ENCODE data around the gene CACNG3.

Gene CACNG3

GRCh38 chr16:24221219-24221618 is 34.9 kb upstream of the CACNG3 start:
- Histone ChIP-seq H3K4me3 (ENCODE audit: low read length) (no peak overlapping the region), H3K9me2 (replicated peaks; ENCODE audit: control insufficient read depth, low read length) (no peaks in the 10 kb centered on the region), H3K4me1 (ENCODE audit: control insufficient read depth, low read length) (no peaks in the 10 kb centered on the region), H3K36me3 (ENCODE audit: control insufficient read depth, low read length) (no peaks in the 10 kb centered on the region), H3F3A (ENCODE audit: control insufficient read depth, insufficient read depth) (no peaks in the 10 kb centered on the region), H3K9me3 (ENCODE audit: control insufficient read depth, insufficient read depth, low read length) (no peaks in the 10 kb centered on the region), H3K4me2 (ENCODE audit: low read length) (no peak overlapping the region), H3K27ac (ENCODE audit: low read depth, low read length) (no peak overlapping the region), H3K27me3 (ENCODE audit: control insufficient read depth, low read length) (no peaks in the 10 kb centered on the region), H3K79me2 (ENCODE audit: control insufficient read depth, low read length) (no peaks in the 10 kb centered on the region), H4K20me1 (ENCODE audit: control insufficient read depth, insufficient read depth, low read depth, low read length) (no peaks in the 10 kb centered on the region)
- TF ChIP-seq EZH2phosphoT487 (IDR thresholded peaks at IDR 0.05; ENCODE audit: borderline replicate concordance, low read length) (no peak), CTCF (IDR thresholded peaks at IDR 0.05; ENCODE audit: low read depth, low read length, poor library complexity, severe bottlenecking) (no peak)

- no peaks in the 10 kb centered on the region for H3K9me2 ChIP-seq (replicated peaks; ENCODE audit: control insufficient read depth, low read length)
- H3K4me2 ChIP-seq (ENCODE audit: low read length) = no peak overlapping the region
- no peak for TF ChIP-seq EZH2phosphoT487 (IDR thresholded peaks at IDR 0.05; ENCODE audit: borderline replicate concordance, low read length)
- no peak for TF ChIP-seq CTCF (IDR thresholded peaks at IDR 0.05; ENCODE audit: low read depth, low read length, poor library complexity, severe bottlenecking)
- H3K27ac ChIP-seq (ENCODE audit: low read depth, low read length) = no peak overlapping the region
- no peaks in the 10 kb centered on the region for H3K79me2 ChIP-seq (ENCODE audit: control insufficient read depth, low read length)
- no peaks in the 10 kb centered on the region for H3K4me1 ChIP-seq (ENCODE audit: control insufficient read depth, low read length)
- H3F3A ChIP-seq (ENCODE audit: control insufficient read depth, insufficient read depth) = no peaks in the 10 kb centered on the region
- H3K4me3 ChIP-seq (ENCODE audit: low read length) = no peak overlapping the region
- H4K20me1 ChIP-seq (ENCODE audit: control insufficient read depth, insufficient read depth, low read depth, low read length) = no peaks in the 10 kb centered on the region
- H3K9me3 ChIP-seq (ENCODE audit: control insufficient read depth, insufficient read depth, low read length) = no peaks in the 10 kb centered on the region
- no peaks in the 10 kb centered on the region; the same call in 1 of the 2 replicates for H3K27me3 ChIP-seq (ENCODE audit: control insufficient read depth, low read length)
- H3K36me3 ChIP-seq (ENCODE audit: control insufficient read depth, low read length) = no peaks in the 10 kb centered on the region
These were observed 27.6 kb upstream of the CACNG3 start for GRCh38 chr16:24228514-24228913.

GRCh38 chr16:24232936-24233335 is 23.2 kb upstream of the CACNG3 start:
- TF ChIP-seq CTCF (IDR thresholded peaks at IDR 0.05; ENCODE audit: low read depth, low read length, poor library complexity, severe bottlenecking) = no peak
- Histone ChIP-seq H3F3A (ENCODE audit: control insufficient read depth, insufficient read depth) (no peaks in the 10 kb centered on the region), H3K27me3 (ENCODE audit: control insufficient read depth, low read length) (no peaks in the 10 kb centered on the region; the same call in 1 of the 2 replicates), H3K27ac (ENCODE audit: low read depth, low read length) (no peak overlapping the region), H3K4me2 (ENCODE audit: low read length) (no peak overlapping the region), H3K9me3 (ENCODE audit: control insufficient read depth, insufficient read depth, low read length) (no peaks in the 10 kb centered on the region), H3K9me2 (replicated peaks; ENCODE audit: control insufficient read depth, low read length) (no peaks in the 10 kb centered on the region), H3K79me2 (ENCODE audit: control insufficient read depth, low read length) (no peaks in the 10 kb centered on the region), H3K4me1 (ENCODE audit: control insufficient read depth, low read length) (no peaks in the 10 kb centered on the region), H4K20me1 (ENCODE audit: control insufficient read depth, insufficient read depth, low read depth, low read length) (no peaks in the 10 kb centered on the region), H3K4me3 (ENCODE audit: low read length) (no peak overlapping the region), H3K36me3 (ENCODE audit: control insufficient read depth, low read length) (no peaks in the 10 kb centered on the region)

- no peak for TF ChIP-seq CTCF (IDR thresholded peaks at IDR 0.05; ENCODE audit: low read depth, low read length, poor library complexity, severe bottlenecking)
- no peak for TF ChIP-seq EZH2phosphoT487 (IDR thresholded peaks at IDR 0.05; ENCODE audit: borderline replicate concordance, low read length)
- no peaks in the 10 kb centered on the region for H4K20me1 ChIP-seq (ENCODE audit: control insufficient read depth, insufficient read depth, low read depth, low read length)
These were observed 21.4 kb upstream of the CACNG3 start for GRCh38 chr16:24234737-24235136.

More at GRCh38 chr16:24234737-24235136, 21.4 kb upstream of the CACNG3 start:
- H3K9me2 ChIP-seq (replicated peaks; ENCODE audit: control insufficient read depth, low read length) = no peaks in the 10 kb centered on the region
- H3K4me3 ChIP-seq (ENCODE audit: low read length) = no peak overlapping the region
- no peaks in the 10 kb centered on the region for H3F3A ChIP-seq (ENCODE audit: control insufficient read depth, insufficient read depth)
- no peaks in the 10 kb centered on the region for H3K36me3 ChIP-seq (ENCODE audit: control insufficient read depth, low read length)
- no peak overlapping the region for H3K27ac ChIP-seq (ENCODE audit: low read depth, low read length)
- H3K9me3 ChIP-seq (ENCODE audit: control insufficient read depth, insufficient read depth, low read length) = no peaks in the 10 kb centered on the region
- H3K4me2 ChIP-seq (ENCODE audit: low read length) = no peak overlapping the region
- H3K4me1 ChIP-seq (ENCODE audit: control insufficient read depth, low read length) = no peaks in the 10 kb centered on the region
- no peaks in the 10 kb centered on the region for H3K79me2 ChIP-seq (ENCODE audit: control insufficient read depth, low read length)
- no peaks in the 10 kb centered on the region; the same call in 1 of the 2 replicates for H3K27me3 ChIP-seq (ENCODE audit: control insufficient read depth, low read length)

All from DOHH2 (cell line).